Measurements from ENCODE around the gene RASAL2. TPM values are rescaled to one million over a fixed set of nuclear protein-coding genes. Genes with fewer than 3 reads are reported as not detected.

Gene RASAL2
- total and polyA plus RNA-seq, 2 donors (not counting 1 experiment from before 2014, with no cell fraction given) = 0.12 TPM; not detected in 1

GRCh38 chr1:178512566-178513277, 418.8 kb downstream of the RASAL2 start, which contains the start of gene TEX35:
Gene TEX35, plus strand, starts transcription at chr1:178513109. Its CDS starts 80 bp downstream, at chr1:178513189.
- intact Hi-C loops (cut with micrococcal nuclease) = no loop called here
- H3K4me2 ChIP-seq (replicated peaks; ENCODE audit: low read depth, low read length, poor library complexity, severe bottlenecking) = no peak within 1 kb of the TSS
- no peak within 1 kb of the TSS for H3K4me3 Mint-ChIP-seq
- no peak within 1 kb of the TSS for H3K9ac ChIP-seq (ENCODE audit: low read length)
- no peaks in the 10 kb centered on the region for H3K36me3 ChIP-seq (replicated peaks in 1 of 2; ENCODE audit: control extremely low read depth in 1 of 2, control insufficient read depth in 1 of 2, extremely low read depth in 1 of 2, insufficient read depth in 2 of 2, low read length in 1 of 2)
- CTCF ChIA-PET = interaction anchor here (1.8 kb wide), 1 partner anchor 12 kb away, joined by 7 read pairs; no protein-coding TSS in a partner anchor
- H3K9me3 ChIP-seq (ENCODE audit: control extremely low read depth in 1 of 3, control insufficient read depth in 2 of 3, insufficient read depth in 1 of 3, low read length in 2 of 3) = no peaks in the 10 kb centered on the region
- TF ChIP-seq CTCF (IDR thresholded peaks at IDR 0.05) (no peak), EZH2 (IDR thresholded peaks at IDR 0.05; ENCODE audit: borderline replicate concordance, insufficient read depth, low read depth, low read length, poor library complexity, severe bottlenecking) (no peak)
- no peak for DNase-seq
- H3K4me1 ChIP-seq (ENCODE audit: control insufficient read depth in 2 of 2, insufficient read depth in 2 of 2, low read length in 2 of 2) = no peaks in the 10 kb centered on the region
- POLR2A ChIA-PET = no interaction called here
- H3K27me3 ChIP-seq (replicated peaks in 1 of 4; ENCODE audit: control extremely low read depth in 1 of 4, control insufficient read depth in 3 of 4, insufficient read depth in 4 of 4, low read length in 3 of 4) = no peaks in the 10 kb centered on the region
- H3K4me1 Mint-ChIP-seq = no peaks in the 10 kb centered on the region
- no peaks in the 10 kb centered on the region for H3K79me2 ChIP-seq (ENCODE audit: control insufficient read depth, insufficient read depth, low read length)
- no peak within 1 kb of the TSS for H2AFZ ChIP-seq (ENCODE audit: insufficient read depth, low read depth, low read length, poor library complexity, severe bottlenecking)
- no peaks in the 10 kb centered on the region for H3K27me3 Mint-ChIP-seq
- 96% methylated on average over 18 of the region's 19 CpGs for WGBS (ENCODE audit: insufficient coverage)
- no peaks in the 10 kb centered on the region for H3K9me3 Mint-ChIP-seq (ENCODE audit: insufficient read depth)
- no peaks in the 10 kb centered on the region for H4K20me1 ChIP-seq (ENCODE audit: control insufficient read depth, insufficient read depth, low read length, poor library complexity, severe bottlenecking)
- no peak within 1 kb of the TSS for H3K27ac Mint-ChIP-seq
- H3K27ac ChIP-seq (ENCODE audit: low read length in 2 of 2) = no peak within 1 kb of the TSS
- no peak within 1 kb of the TSS for H3K4me3 ChIP-seq (ENCODE audit: control extremely low read depth in 1 of 5, extremely low read depth in 1 of 5, insufficient read depth in 1 of 5, low read depth in 2 of 5, low read length in 4 of 5)
- ATAC-seq (ENCODE audit: low read depth) = no peak

- no peaks in the 10 kb centered on the region for H4K20me1 ChIP-seq (ENCODE audit: control insufficient read depth, insufficient read depth, low read length, poor library complexity, severe bottlenecking)
- H3K27me3 Mint-ChIP-seq = no peaks in the 10 kb centered on the region
- H3K79me2 ChIP-seq (ENCODE audit: control insufficient read depth, insufficient read depth, low read length) = no peaks in the 10 kb centered on the region
- H3K36me3 ChIP-seq (replicated peaks in 1 of 2; ENCODE audit: control extremely low read depth in 1 of 2, control insufficient read depth in 1 of 2, extremely low read depth in 1 of 2, insufficient read depth in 2 of 2, low read length in 1 of 2) = no peaks in the 10 kb centered on the region
- DNase-seq (no peak), ATAC-seq (ENCODE audit: low read depth) (no peak)
- H3K27me3 ChIP-seq (replicated peaks in 1 of 4; ENCODE audit: control extremely low read depth in 1 of 4, control insufficient read depth in 3 of 4, insufficient read depth in 4 of 4, low read length in 3 of 4) = no peaks in the 10 kb centered on the region
- no peak overlapping the region for H3K9ac ChIP-seq (ENCODE audit: low read length)
- H3K9me3 ChIP-seq (ENCODE audit: control extremely low read depth in 1 of 3, control insufficient read depth in 2 of 3, insufficient read depth in 1 of 3, low read length in 2 of 3) = no peaks in the 10 kb centered on the region
- H3K9me3 Mint-ChIP-seq (ENCODE audit: insufficient read depth) = no peaks in the 10 kb centered on the region
- intact Hi-C loops (cut with micrococcal nuclease) = no loop called here
- H3K4me3 ChIP-seq (ENCODE audit: control extremely low read depth in 1 of 5, extremely low read depth in 1 of 5, insufficient read depth in 1 of 5, low read depth in 2 of 5, low read length in 4 of 5) = no peak overlapping the region
- no peak overlapping the region for H2AFZ ChIP-seq (ENCODE audit: insufficient read depth, low read depth, low read length, poor library complexity, severe bottlenecking)
- H3K4me3 Mint-ChIP-seq = no peak overlapping the region
- no peak for TF ChIP-seq EZH2 (IDR thresholded peaks at IDR 0.05; ENCODE audit: borderline replicate concordance, insufficient read depth, low read depth, low read length, poor library complexity, severe bottlenecking)
- no peak for TF ChIP-seq CTCF (IDR thresholded peaks at IDR 0.05)
- H3K27ac Mint-ChIP-seq = no peak overlapping the region
- 94% methylated on average over 9 of the region's 14 CpGs for WGBS (ENCODE audit: insufficient coverage)
- H3K4me1 ChIP-seq (ENCODE audit: control insufficient read depth in 2 of 2, insufficient read depth in 2 of 2, low read length in 2 of 2) = no peaks in the 10 kb centered on the region
- no peaks in the 10 kb centered on the region for H3K4me1 Mint-ChIP-seq
- H3K4me2 ChIP-seq (replicated peaks; ENCODE audit: low read depth, low read length, poor library complexity, severe bottlenecking) = no peak overlapping the region
- POLR2A ChIA-PET = interaction anchor here (0.6 kb wide), 1 partner anchor 820 kb away, joined by 3 read pairs; no protein-coding TSS in a partner anchor
- CTCF ChIA-PET = no interaction called here
- no peak overlapping the region for H3K27ac ChIP-seq (ENCODE audit: low read length in 2 of 2)
Measured at GRCh38 chr1:178513278-178513983, 419.5 kb downstream of the RASAL2 start.
